HEK293 (cell line): ENCODE results near the gene GNA12.

Experiments used
- CTCF ChIA-PET: fragments of 350-600 bp; formaldehyde crosslinking; extraction: SDS; loops from one replicate; lab custom pipeline; 2021; ENCODE audit warnings: antibody characterized with exemption; lab: Yijun Ruan, JAX
- POLR2A ChIA-PET: fragments of 300-600 bp; formaldehyde crosslinking; extraction: SDS; loops from one replicate; lab custom pipeline; 2020; ENCODE audit warnings: antibody characterized with exemption, inconsistent platforms; lab: Yijun Ruan, JAX
- H3K27ac ChIP-seq: fragments of 200-500 bp; sonication (Bioruptor generic); 2 replicates; pipeline ENCODE4 v1.5.1; 2014; ENCODE audit warnings: low read depth, low read length, control low read depth, inconsistent platforms; ENCODE audit errors: extremely low read depth
- H3K36me3 ChIP-seq, 2 experiments: fragments of 200-500 bp in 1 of 2; sonication (Bioruptor generic) in 1 of 2; 1 replicate in 1 of 2; 2 replicates in 1 of 2; pipeline ENCODE4 v1.5.1; 2014 to 2017; ENCODE audit warnings: inconsistent platforms in 2 of 2, low read length in 2 of 2; ENCODE audit not compliant: control insufficient read depth in 2 of 2, insufficient read depth in 1 of 2
- H3K4me1 ChIP-seq: fragments of 200-500 bp; sonication (Bioruptor generic); 2 replicates; pipeline ENCODE4 v1.5.1; 2014; ENCODE audit warnings: mild to moderate bottlenecking, low read length, inconsistent platforms; ENCODE audit not compliant: control insufficient read depth, insufficient read depth
- H3K4me3 ChIP-seq: 2 replicates; pipeline ENCODE4 v1.5.1; 2011; ENCODE audit warnings: low read depth, mild to moderate bottlenecking, control low read depth, low read length, moderate library complexity
- H3K9me3 ChIP-seq: fragments of 200-500 bp; sonication (Bioruptor generic); 2 replicates; pipeline ENCODE4 v1.5.1; 2014; ENCODE audit warnings: low read depth, low read length, inconsistent platforms; ENCODE audit not compliant: control insufficient read depth, insufficient read depth
- CTCF ChIP-seq: fragments of 450-650 bp; formaldehyde crosslinking; IDR thresholded peaks from 2 replicates; pipeline ENCODE4 v1.5.1; 2016; ENCODE audit warnings: missing biosample characterization, missing genetic modification characterization
- KLF1 ChIP-seq: fragments of 450-650 bp; formaldehyde crosslinking; IDR thresholded peaks from 2 replicates; pipeline ENCODE4 v1.5.1; 2016; ENCODE audit warnings: missing biosample characterization, missing genetic modification characterization
- KLF7 ChIP-seq: fragments of 450-650 bp; formaldehyde crosslinking; IDR thresholded peaks from 2 replicates; pipeline ENCODE4 v1.5.1; 2016; ENCODE audit warnings: missing biosample characterization, missing genetic modification characterization, borderline replicate concordance
- KLF8 ChIP-seq: fragments of 450-650 bp; formaldehyde crosslinking; IDR thresholded peaks from 2 replicates; pipeline ENCODE4 v1.5.1; 2016; ENCODE audit warnings: missing biosample characterization, missing genetic modification characterization
- PRDM10 ChIP-seq: fragments of 450-650 bp; formaldehyde crosslinking; IDR thresholded peaks from 2 replicates; pipeline ENCODE4 v1.5.1; 2016; ENCODE audit warnings: missing biosample characterization, missing genetic modification characterization
- PRDM4 ChIP-seq: fragments of 450-650 bp; formaldehyde crosslinking; IDR thresholded peaks from 2 replicates; pipeline ENCODE4 v1.5.1; 2017; ENCODE audit warnings: missing biosample characterization, missing genetic modification characterization
- ZIC2 ChIP-seq: fragments of 450-650 bp; formaldehyde crosslinking; IDR thresholded peaks from 2 replicates; pipeline ENCODE4 v1.5.1; 2016; ENCODE audit warnings: missing biosample characterization, missing genetic modification characterization
- ZNF202 ChIP-seq: fragments of 450-650 bp; formaldehyde crosslinking; IDR thresholded peaks from 2 replicates; pipeline ENCODE4 v1.5.1; 2016; ENCODE audit warnings: missing biosample characterization, missing genetic modification characterization, borderline replicate concordance
- ZNF274 ChIP-seq, 2 experiments: fragments of 200-500 bp in 1 of 2; fragments of 450-650 bp in 1 of 2; sonication (Bioruptor generic) in 1 of 2; formaldehyde crosslinking in 1 of 2; IDR thresholded peaks; 2 replicates each; pipeline versions ENCODE4 v1.5.1 to v1.6.1; 2014 to 2016; ENCODE audit warnings: borderline replicate concordance in 1 of 2, inconsistent platforms in 1 of 2, low read length in 1 of 2, missing biosample characterization in 1 of 2, missing genetic modification characterization in 1 of 2
- ZNF350 ChIP-seq: fragments of 450-650 bp; formaldehyde crosslinking; IDR thresholded peaks from 2 replicates; pipeline ENCODE4 v1.5.0; 2017; ENCODE audit warnings: missing biosample characterization, mild to moderate bottlenecking, missing genetic modification characterization
- ZNF488 ChIP-seq: fragments of 450-650 bp; formaldehyde crosslinking; IDR thresholded peaks from 2 replicates; pipeline ENCODE4 v1.5.1; 2016; ENCODE audit warnings: missing biosample characterization, missing genetic modification characterization
- ZNF544 ChIP-seq: fragments of 450-650 bp; formaldehyde crosslinking; IDR thresholded peaks from 2 replicates; pipeline ENCODE4 v1.5.0; 2017; ENCODE audit warnings: missing biosample characterization, missing genetic modification characterization
- ZNF571 ChIP-seq: fragments of 450-650 bp; formaldehyde crosslinking; IDR thresholded peaks from 2 replicates; pipeline ENCODE4 v1.5.0; 2017; ENCODE audit warnings: missing biosample characterization, missing genetic modification characterization
- ZNF600 ChIP-seq: fragments of 450-650 bp; formaldehyde crosslinking; IDR thresholded peaks from 2 replicates; pipeline ENCODE4 v1.5.1; 2016; ENCODE audit warnings: missing biosample characterization, missing genetic modification characterization
- ZNF629 ChIP-seq: fragments of 450-650 bp; formaldehyde crosslinking; IDR thresholded peaks from 2 replicates; pipeline ENCODE4 v1.5.1; 2017; ENCODE audit warnings: missing biosample characterization, missing genetic modification characterization
- ZSCAN30 ChIP-seq: fragments of 450-650 bp; IDR thresholded peaks from 2 replicates; pipeline ENCODE4 v1.5.1; 2018; ENCODE audit warnings: missing biosample characterization, mild to moderate bottlenecking, missing genetic modification characterization, moderate library complexity
- TF ChIP-seq, protein P1 (sequence below): fragments of 450-650 bp; formaldehyde crosslinking; IDR thresholded peaks from 2 replicates; pipeline ENCODE4 v1.5.1; 2016; ENCODE audit warnings: missing biosample characterization, missing genetic modification characterization
- TF ChIP-seq, protein P2 (sequence below): fragments of 450-650 bp; formaldehyde crosslinking; IDR thresholded peaks from 2 replicates; pipeline ENCODE4 v1.5.0; 2017; ENCODE audit warnings: missing biosample characterization, missing genetic modification characterization, borderline replicate concordance

The GNA12 gene

DNA sequence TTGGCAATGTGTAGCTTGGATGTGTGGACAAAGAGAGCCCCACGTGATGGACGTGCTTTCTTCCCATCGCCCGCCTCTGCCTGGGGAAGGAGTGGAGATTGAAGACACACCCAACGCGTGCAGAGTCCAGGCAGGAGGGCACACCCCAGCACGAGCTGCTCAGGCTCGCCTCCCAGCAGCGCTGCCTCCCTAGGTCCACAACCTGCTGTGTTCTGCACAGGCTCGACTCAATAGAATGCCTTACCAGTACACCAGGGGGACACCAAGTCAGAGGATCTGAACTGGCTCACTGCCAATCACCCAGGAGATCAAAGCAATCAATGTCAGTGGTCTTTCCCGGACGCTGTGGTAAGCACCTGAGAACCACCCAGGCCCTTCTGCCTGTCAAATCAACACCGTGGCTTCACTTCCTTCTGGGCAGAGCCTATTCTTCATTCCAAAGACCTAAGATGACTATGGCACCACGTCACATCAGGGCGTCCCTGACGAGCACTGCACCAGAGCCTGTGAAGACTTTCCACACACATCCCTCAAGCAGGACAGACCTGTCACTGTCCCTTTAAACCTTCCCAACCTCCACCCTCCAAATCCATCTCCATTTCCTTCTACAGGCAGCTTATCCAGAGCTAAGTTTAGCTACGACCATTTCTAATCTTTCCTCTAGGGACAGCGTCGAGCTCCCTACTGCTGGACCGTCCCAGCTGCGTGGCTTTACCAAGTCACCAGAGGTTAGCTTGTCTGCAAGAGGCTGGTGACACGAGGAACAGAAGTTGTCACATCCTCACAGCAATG is 83.8 kb downstream of the GNA12 start:
- POLR2A ChIA-PET = no interaction called here
- H3K9me3 ChIP-seq = no peaks in the 10 kb centered on the region
- H3K4me3 ChIP-seq = no peak overlapping the region
- TF ChIP-seq ZIC2 (tag by site-specific recombination) = peak; percentile 86
- TF ChIP-seq CTCF (tag by site-specific recombination) = peak; percentile 22; the same call in 1 of the 2 replicates
- TF ChIP-seq ZNF350 (tag by site-specific recombination) = no peak
- TF ChIP-seq ZNF274 (IDR thresholded peaks at IDR 0.05; ENCODE audit: low read length) = no peak
- no peak for TF ChIP-seq ZNF274 (tag by site-specific recombination; IDR thresholded peaks at IDR 0.05; ENCODE audit: borderline replicate concordance)
- no peaks in the 10 kb centered on the region for H3K36me3 ChIP-seq
- no peak overlapping the region for H3K27ac ChIP-seq
- peaks cover 6% of the 10 kb centered on the region for H3K4me1 ChIP-seq
- CTCF ChIA-PET = interaction anchor here (0.5 to 1.4 kb wide), 7 partner anchors 9 to 74 kb away, joined by 3 to 7 read pairs (median 4); no protein-coding TSS in a partner anchor

DNA sequence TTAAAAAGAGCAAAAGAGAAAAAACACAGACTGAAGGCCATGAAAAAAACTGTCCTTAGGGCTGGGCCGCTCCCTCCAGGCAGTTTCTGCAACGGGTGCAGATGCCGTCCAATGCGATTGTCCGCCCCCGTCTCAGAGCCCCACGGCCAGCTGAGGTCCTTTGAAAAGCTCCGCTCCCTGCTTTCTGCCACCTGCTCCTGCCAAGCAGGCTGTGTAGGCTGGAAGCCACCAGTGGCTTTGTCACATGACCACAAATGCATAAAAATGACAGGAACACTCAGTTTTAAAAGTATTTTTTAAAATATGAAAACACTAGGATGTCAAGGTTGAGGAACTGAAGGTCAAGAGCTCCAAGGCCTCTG is 84.4 kb downstream of the GNA12 start:
- Histone ChIP-seq H3K4me1 (peaks cover 6% of the 10 kb centered on the region), H3K9me3 (no peaks in the 10 kb centered on the region), H3K4me3 (no peak overlapping the region), H3K27ac (no peak overlapping the region), H3K36me3 (no peaks in the 10 kb centered on the region)
- CTCF ChIA-PET = interaction anchor here (0.5 to 1.1 kb wide), 2 partner anchors 8 to 18 kb away, joined by 4 read pairs; no protein-coding TSS in a partner anchor
- POLR2A ChIA-PET = no interaction called here
- TF ChIP-seq KLF1 (tag by site-specific recombination) (no peak), ZNF629 (tag by site-specific recombination) (no peak), ZNF544 (tag by site-specific recombination) (no peak), KLF7 (tag by site-specific recombination) (no peak), ZSCAN30 (tag by site-specific recombination) (no peak), ZNF600 (no peak), ZNF202 (tag by site-specific recombination) (no peak), ZNF488 (tag by site-specific recombination) (no peak), KLF8 (tag by site-specific recombination) (no peak), ZNF571 (no peak), PRDM10 (no peak), PRDM4 (tag by site-specific recombination) (no peak)
- TF ChIP-seq, protein P1, sequence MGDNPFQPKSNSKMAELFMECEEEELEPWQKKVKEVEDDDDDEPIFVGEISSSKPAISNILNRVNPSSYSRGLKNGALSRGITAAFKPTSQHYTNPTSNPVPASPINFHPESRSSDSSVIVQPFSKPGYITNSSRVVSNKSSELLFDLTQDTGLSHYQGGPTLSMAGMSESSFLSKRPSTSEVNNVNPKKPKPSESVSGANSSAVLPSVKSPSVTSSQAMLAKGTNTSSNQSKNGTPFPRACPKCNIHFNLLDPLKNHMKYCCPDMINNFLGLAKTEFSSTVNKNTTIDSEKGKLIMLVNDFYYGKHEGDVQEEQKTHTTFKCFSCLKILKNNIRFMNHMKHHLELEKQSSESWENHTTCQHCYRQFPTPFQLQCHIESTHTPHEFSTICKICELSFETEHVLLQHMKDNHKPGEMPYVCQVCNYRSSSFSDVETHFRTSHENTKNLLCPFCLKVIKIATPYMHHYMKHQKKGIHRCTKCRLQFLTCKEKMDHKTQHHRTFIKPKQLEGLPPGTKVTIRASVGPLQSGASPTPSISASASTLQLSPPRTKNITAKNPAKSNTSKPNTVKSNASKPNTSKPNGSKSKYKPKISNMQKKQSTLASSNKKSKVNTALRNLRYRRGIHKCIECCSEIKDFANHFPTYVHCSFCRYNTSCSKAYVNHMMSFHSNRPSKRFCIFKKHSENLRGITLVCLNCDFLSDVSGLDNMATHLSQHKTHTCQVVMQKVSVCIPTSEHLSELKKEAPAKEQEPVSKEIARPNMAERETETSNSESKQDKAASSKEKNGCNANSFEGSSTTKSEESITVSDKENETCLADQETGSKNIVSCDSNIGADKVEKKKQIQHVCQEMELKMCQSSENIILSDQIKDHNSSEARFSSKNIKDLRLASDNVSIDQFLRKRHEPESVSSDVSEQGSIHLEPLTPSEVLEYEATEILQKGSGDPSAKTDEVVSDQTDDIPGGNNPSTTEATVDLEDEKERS = no peak
- TF ChIP-seq, protein P2, sequence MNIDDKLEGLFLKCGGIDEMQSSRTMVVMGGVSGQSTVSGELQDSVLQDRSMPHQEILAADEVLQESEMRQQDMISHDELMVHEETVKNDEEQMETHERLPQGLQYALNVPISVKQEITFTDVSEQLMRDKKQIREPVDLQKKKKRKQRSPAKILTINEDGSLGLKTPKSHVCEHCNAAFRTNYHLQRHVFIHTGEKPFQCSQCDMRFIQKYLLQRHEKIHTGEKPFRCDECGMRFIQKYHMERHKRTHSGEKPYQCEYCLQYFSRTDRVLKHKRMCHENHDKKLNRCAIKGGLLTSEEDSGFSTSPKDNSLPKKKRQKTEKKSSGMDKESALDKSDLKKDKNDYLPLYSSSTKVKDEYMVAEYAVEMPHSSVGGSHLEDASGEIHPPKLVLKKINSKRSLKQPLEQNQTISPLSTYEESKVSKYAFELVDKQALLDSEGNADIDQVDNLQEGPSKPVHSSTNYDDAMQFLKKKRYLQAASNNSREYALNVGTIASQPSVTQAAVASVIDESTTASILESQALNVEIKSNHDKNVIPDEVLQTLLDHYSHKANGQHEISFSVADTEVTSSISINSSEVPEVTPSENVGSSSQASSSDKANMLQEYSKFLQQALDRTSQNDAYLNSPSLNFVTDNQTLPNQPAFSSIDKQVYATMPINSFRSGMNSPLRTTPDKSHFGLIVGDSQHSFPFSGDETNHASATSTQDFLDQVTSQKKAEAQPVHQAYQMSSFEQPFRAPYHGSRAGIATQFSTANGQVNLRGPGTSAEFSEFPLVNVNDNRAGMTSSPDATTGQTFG (tag by site-specific recombination) = no peak
